ENCODE data around the gene DCAF5.

- no peak for TF ChIP-seq CTCF (conservative IDR thresholded peaks at IDR 0.05)
- no peak for TF ChIP-seq EZH2 (IDR thresholded peaks at IDR 0.05; ENCODE audit: low read depth)
Measured at GRCh38 chr14:69117020-69117767, 35.7 kb downstream of the DCAF5 start.
